Upper lobe of left lung (tissue), 6 donors: Measurements from ENCODE around the gene VOPP1. TPM values are rescaled to one million over a fixed set of nuclear protein-coding genes. Genes with fewer than 3 reads are reported as not detected.
A peak's percentile ranks its signal among the peaks of the same experiment; 100 is the strongest.

Experiments used
- ATAC-seq, 2 donors: fragments of 200-7000 bp; cut with Tn5 transposase; one replicate each; pipeline ENCODE4 v1.9.1; 2022; ENCODE audit warnings: mild to moderate bottlenecking in 2 of 2, moderate library complexity in 2 of 2; ENCODE audit not compliant: low FRiP score in 2 of 2
- DNase-seq, 2 donors: peaks; one replicate each; pipeline ENCODE4 v3.0.0-alpha.2; 2019 to 2020
- H3K27ac ChIP-seq, 4 donors: fragments of 200-600 bp; sonication (generic); one replicate each; pipeline ENCODE4 v1.5.1; 2016 to 2019
- H3K27me3 ChIP-seq, 4 donors: fragments of 200-600 bp; sonication (generic); one replicate each; pipeline ENCODE4 v1.5.1; 2017 to 2019
- H3K36me3 ChIP-seq, 4 donors: fragments of 200-600 bp; sonication (generic); one replicate each; pipeline ENCODE4 v1.5.1; 2016 to 2019
- H3K4me1 ChIP-seq, 4 donors: fragments of 200-600 bp; sonication (generic); one replicate each; pipeline ENCODE4 v1.5.1; 2018 to 2019
- H3K4me3 ChIP-seq, 4 donors: fragments of 200-600 bp; sonication (generic); one replicate each; pipeline ENCODE4 v1.5.1; 2017 to 2019; ENCODE audit warnings: mild to moderate bottlenecking in 2 of 4, moderate library complexity in 1 of 4
- H3K9me3 ChIP-seq, 4 donors: fragments of 200-600 bp; sonication (generic); one replicate each; pipeline ENCODE4 v1.5.1; 2018 to 2019
- CTCF ChIP-seq, 6 experiments: fragments of 450-650 bp in 4 of 6; fragments of 200-600 bp in 2 of 6; sonication (generic) in 2 of 6; IDR thresholded peaks; one replicate each; pipeline ENCODE4 v1.5.1; 2016 to 2019; ENCODE audit warnings: antibody characterized with exemption in 6 of 6
- EP300 ChIP-seq, 4 donors: sonication (generic); formaldehyde crosslinking; IDR thresholded peaks; one replicate each; pipeline ENCODE4 v1.5.1; 2017; ENCODE audit warnings: antibody characterized with exemption in 4 of 4, control low read depth in 2 of 4
- POLR2A ChIP-seq, 4 donors: fragments of 450-650 bp; IDR thresholded peaks; one replicate each; pipeline ENCODE4 v1.5.1; 2016 to 2017; ENCODE audit warnings: antibody characterized with exemption in 4 of 4, mild to moderate bottlenecking in 2 of 4
- POLR2AphosphoS5 ChIP-seq, 2 donors: sonication (generic); formaldehyde crosslinking; IDR thresholded peaks; one replicate each; pipeline ENCODE4 v1.5.1; 2017; ENCODE audit warnings: antibody characterized with exemption in 2 of 2
- WGBS, 2 donors: methylation state at CpG; one replicate each; pipeline ENCODE4 v1.1.5; 2017 to 2018; 5-methylcytosine and 5-hydroxymethylcytosine counted together
- total RNA-seq, 6 donors: library from RNA; depleted of rRNA in 4 of 6; stranded (reverse); fragments of >200 nt in 4 of 6; gene quantifications; one replicate each; pipeline versions ENCODE4 v1.1.0 to v1.2.1, GENCODE V29; 2016 to 2021
- donor health status: DM: no; HTN: no; CAD: no; lungs with moderate emphysema.
- donor health status: DM: no; HTN: yes; CAD: no; lungs with severe emphysema.

Gene VOPP1
- total RNA-seq, 6 donors from 2014 or later = 27.2 to 67.6 (median 45.0) TPM

GRCh38 chr7:55509322-55509721 is 63.0 kb downstream of the VOPP1 start:
- Histone ChIP-seq H3K9me3 (no peaks in the 10 kb centered on the region), H3K4me1 (peaks cover 0 to 4% (median 0%) of the 10 kb centered on the region in 4 donors), H3K27me3 (no peaks in the 10 kb centered on the region), H3K4me3 (no peak overlapping the region), H3K36me3 (peaks cover 0 to 6% (median 0%) of the 10 kb centered on the region in 4 donors), H3K27ac (no peak overlapping the region)
- DNase-seq (peak in 1 of 2 donors; percentile 49), ATAC-seq (peak in 1 of 2 donors; percentile 73)
- WGBS, 2 donors = 11 to 17% methylated on average over 1 of the region's 1 CpG
- TF ChIP-seq CTCF (IDR thresholded peaks at IDR 0.05) (no peak), POLR2AphosphoS5 (IDR thresholded peaks at IDR 0.05) (no peak), POLR2A (IDR thresholded peaks at IDR 0.05) (peak in 1 of 4 donors; percentile 17)

GRCh38 chr7:55508221-55509011 is 63.9 kb downstream of the VOPP1 start:
- H3K9me3 ChIP-seq = no peaks in the 10 kb centered on the region
- peaks cover 0 to 4% (median 0%) of the 10 kb centered on the region in 4 donors for H3K4me1 ChIP-seq
- no peak overlapping the region for H3K4me3 ChIP-seq
- no peaks in the 10 kb centered on the region for H3K27me3 ChIP-seq
- H3K27ac ChIP-seq = no peak overlapping the region
- ATAC-seq (no peak), DNase-seq (no peak)
- H3K36me3 ChIP-seq = peaks cover 0 to 6% (median 0%) of the 10 kb centered on the region in 4 donors
- 89 to 96% methylated on average over 5 of the region's 5 CpGs for WGBS, 2 donors
- TF ChIP-seq POLR2A (IDR thresholded peaks at IDR 0.05) (no peak), POLR2AphosphoS5 (IDR thresholded peaks at IDR 0.05) (no peak), EP300 (IDR thresholded peaks at IDR 0.05) (no peak)

GRCh38 chr7:55507743-55508142 is 64.6 kb downstream of the VOPP1 start:
- H3K27ac ChIP-seq = no peak overlapping the region
- no peak overlapping the region for H3K4me3 ChIP-seq
- peaks cover 0 to 5% (median 0%) of the 10 kb centered on the region in 4 donors for H3K36me3 ChIP-seq
- no peak for ATAC-seq
- no peaks in the 10 kb centered on the region for H3K27me3 ChIP-seq
- DNase-seq = no peak
- WGBS, 2 donors = 92 to 94% methylated on average over 5 of the region's 5 CpGs
- peaks cover 0 to 4% (median 0%) of the 10 kb centered on the region in 4 donors for H3K4me1 ChIP-seq
- no peaks in the 10 kb centered on the region for H3K9me3 ChIP-seq
- no peak for TF ChIP-seq EP300 (IDR thresholded peaks at IDR 0.05)
- TF ChIP-seq POLR2A (IDR thresholded peaks at IDR 0.05) = no peak
- no peak for TF ChIP-seq POLR2AphosphoS5 (IDR thresholded peaks at IDR 0.05)
- no peak for TF ChIP-seq CTCF (IDR thresholded peaks at IDR 0.05)

GRCh38 chr7:55504967-55505658 is 67.2 kb downstream of the VOPP1 start:
- TF ChIP-seq EP300 (IDR thresholded peaks at IDR 0.05) = no peak
- no peak for TF ChIP-seq POLR2A (IDR thresholded peaks at IDR 0.05)
- TF ChIP-seq CTCF (IDR thresholded peaks at IDR 0.05) = no peak
- no peak for TF ChIP-seq POLR2AphosphoS5 (IDR thresholded peaks at IDR 0.05)
- Histone ChIP-seq H3K27me3 (no peaks in the 10 kb centered on the region), H3K4me3 (no peak overlapping the region), H3K36me3 (no peaks in the 10 kb centered on the region), H3K27ac (no peak overlapping the region), H3K9me3 (no peaks in the 10 kb centered on the region), H3K4me1 (peaks cover 0 to 4% (median 0%) of the 10 kb centered on the region in 4 donors)
- no peak for DNase-seq
- ATAC-seq = no peak
- WGBS, 2 donors = 88 to 91% methylated on average over 10 of the region's 10 CpGs

- DNase-seq = no peak
Measured at GRCh38 chr7:55504093-55504859, 68.0 kb downstream of the VOPP1 start.

More at GRCh38 chr7:55504093-55504859, 68.0 kb downstream of the VOPP1 start:
- no peaks in the 10 kb centered on the region for H3K27me3 ChIP-seq
- TF ChIP-seq CTCF (IDR thresholded peaks at IDR 0.05) (no peak), POLR2A (IDR thresholded peaks at IDR 0.05) (no peak), POLR2AphosphoS5 (IDR thresholded peaks at IDR 0.05) (no peak), EP300 (IDR thresholded peaks at IDR 0.05) (no peak)
- H3K27ac ChIP-seq = no peak overlapping the region
- ATAC-seq = no peak
- no peak overlapping the region for H3K4me3 ChIP-seq
- no peaks in the 10 kb centered on the region for H3K36me3 ChIP-seq
- 81 to 87% methylated on average over 5 to 6 of the region's 6 CpGs for WGBS, 2 donors
- H3K4me1 ChIP-seq = peaks cover 0 to 4% (median 0%) of the 10 kb centered on the region in 4 donors
- no peaks in the 10 kb centered on the region for H3K9me3 ChIP-seq
